DMS114 treated with DMSO at 0.1 percent for 48 hours (cell line): ENCODE measurements around the gene NBPF4.
"Not testable (repeated sequence)": the region's sequence is repeated elsewhere in the genome, so short reads cannot be mapped to it uniquely, and the experiment has no call there.

Source experiments
- DNase-seq: peaks from one replicate; lab custom pipeline; 2025; ENCODE audit not compliant: unreplicated experiment; lab: John Stamatoyannopoulos, UW

The NBPF4 gene

GRCh38 chr1:108243976-108244375 is at the start of gene NBPF4:
Gene NBPF4, minus strand, starts transcription at chr1:108244076. Its CDS starts 315 bp downstream, at chr1:108243761.
- DNase-seq, result not testable (repeated sequence)

GRCh38 chr1:108282528-108283257 is 38.8 kb upstream of the NBPF4 start:
- not testable (repeated sequence) for DNase-seq

GRCh38 chr1:108272485-108273327 is 28.8 kb upstream of the NBPF4 start:
- not testable (repeated sequence) for DNase-seq

GRCh38 chr1:108267097-108267496 is 23.2 kb upstream of the NBPF4 start:
- not testable (repeated sequence) for DNase-seq

GRCh38 chr1:108261967-108262366 is 18.1 kb upstream of the NBPF4 start:
- DNase-seq, result not testable (repeated sequence)

- DNase-seq, result not testable (repeated sequence)
Measured at GRCh38 chr1:108261519-108261918, 17.6 kb upstream of the NBPF4 start.

GRCh38 chr1:108260578-108261259 is 16.8 kb upstream of the NBPF4 start:
- not testable (repeated sequence) for DNase-seq

- DNase-seq, result not testable (repeated sequence)
Measured at GRCh38 chr1:108255426-108255825, 11.6 kb upstream of the NBPF4 start.

- DNase-seq, result not testable (repeated sequence)
Measured at GRCh38 chr1:108239426-108239825, 4.5 kb downstream of the NBPF4 start.

GRCh38 chr1:108235308-108235707 is 8.6 kb downstream of the NBPF4 start:
- DNase-seq, result not testable (repeated sequence)

- DNase-seq, result not testable (repeated sequence)
Measured at GRCh38 chr1:108232183-108232582, 11.7 kb downstream of the NBPF4 start.

GRCh38 chr1:108229976-108230375 is 13.9 kb downstream of the NBPF4 start:
- not testable (repeated sequence) for DNase-seq

GRCh38 chr1:108227772-108228171 is 16.1 kb downstream of the NBPF4 start:
- not testable (repeated sequence) for DNase-seq

GRCh38 chr1:108226855-108227254 is 17.0 kb downstream of the NBPF4 start:
- DNase-seq, result not testable (repeated sequence)

GRCh38 chr1:108223226-108223625 is 20.6 kb downstream of the NBPF4 start:
- not testable (repeated sequence) for DNase-seq

- DNase-seq, result not testable (repeated sequence)
Measured at GRCh38 chr1:108217515-108218174, 26.2 kb downstream of the NBPF4 start.

- not testable (repeated sequence) for DNase-seq
Measured at GRCh38 chr1:108217007-108217406, 26.9 kb downstream of the NBPF4 start.

GRCh38 chr1:108216028-108216890 is 27.6 kb downstream of the NBPF4 start:
- not testable (repeated sequence) for DNase-seq

GRCh38 chr1:108214641-108215465 is 29.0 kb downstream of the NBPF4 start:
- peak; percentile 42 for DNase-seq
